Activated CD8-positive, alpha-beta memory T cell treated with anti-CD3 and anti-CD28 coated beads for 36 hours (primary cell): Measurements from ENCODE around the gene ADPRS. TPM values are rescaled to one million over a fixed set of nuclear protein-coding genes. Genes with fewer than 3 reads are reported as not detected.

ENCODE experiments used
- CTCF ChIA-PET: fragments of 350-600 bp; sonication (Branson Sonifier 250); formaldehyde crosslinking; loops from one replicate; lab custom pipeline; 2021; ENCODE audit warnings: antibody characterized with exemption; lab: Charles Lee
- POLR2A ChIA-PET: fragments of 350-600 bp; sonication (Branson Sonifier 250); formaldehyde crosslinking; loops from one replicate; lab custom pipeline; 2021; ENCODE audit warnings: antibody characterized with exemption; lab: Charles Lee
- total RNA-seq, 2 experiments: library from RNA; stranded (reverse); gene quantifications; one replicate each; pipeline ENCODE4 v1.2.3, GENCODE V29; 2021

The ADPRS gene
- total RNA-seq, 2 experiments from 2014 or later = 46.0 to 46.6 TPM

- POLR2A ChIA-PET = no interaction called here
- CTCF ChIA-PET = no interaction called here
Observed at GRCh38 chr1:36085686-36086526, 2.8 kb upstream of the ADPRS start.

- ChIA-PET POLR2A (no interaction called here), CTCF (interaction anchor here (0.6 to 1.3 kb wide), 2 partner anchors 10 to 167 kb away, joined by 3 read pairs; no protein-coding TSS in a partner anchor)
Observed at GRCh38 chr1:36086529-36087232, 2.0 kb upstream of the ADPRS start.

- ChIA-PET POLR2A (no interaction called here), CTCF (interaction anchor here (1.2 to 1.3 kb wide), 2 partner anchors 10 to 30 kb away, joined by 3 read pairs; no protein-coding TSS in a partner anchor)
Observed at GRCh38 chr1:36087233-36088123, 1.2 kb upstream of the ADPRS start.

- ChIA-PET POLR2A (no interaction called here), CTCF (interaction anchor here (1.2 to 1.3 kb wide), 2 partner anchors 9 to 31 kb away, joined by 3 read pairs; no protein-coding TSS in a partner anchor)
Observed at GRCh38 chr1:36088265-36088576, 471 bp upstream of the ADPRS start.

GRCh38 chr1:36089393-36090121 lies 865 bp downstream of the ADPRS start:
- CTCF ChIA-PET = interaction anchor here (1.0 to 1.2 kb wide), 3 partner anchors 9 to 196 kb away, joined by 3 read pairs; partner anchors contain the start of gene TRAPPC3
- POLR2A ChIA-PET = interaction anchor here (0.6 to 0.9 kb wide), 2 partner anchors 102 to 158 kb away, joined by 3 to 4 read pairs; partner anchors contain the start of gene AGO3

- POLR2A ChIA-PET = no interaction called here
Observed at GRCh38 chr1:36091141-36091540, 2.4 kb downstream of the ADPRS start.

GRCh38 chr1:36091698-36092097 lies 3.0 kb downstream of the ADPRS start:
- ChIA-PET CTCF (interaction anchor here (0.6 to 1.3 kb wide), 2 partner anchors 43 to 101 kb away, joined by 3 read pairs; no protein-coding TSS in a partner anchor), POLR2A (no interaction called here)

More at GRCh38 chr1:36091141-36091540, 2.4 kb downstream of the ADPRS start:
- CTCF ChIA-PET = no interaction called here

- ChIA-PET CTCF (interaction anchor here (0.6 to 1.3 kb wide), 2 partner anchors 43 to 100 kb away, joined by 3 read pairs; no protein-coding TSS in a partner anchor), POLR2A (no interaction called here)
Observed at GRCh38 chr1:36092166-36092797, 3.6 kb downstream of the ADPRS start.

GRCh38 chr1:36092798-36093185 lies 4.1 kb downstream of the ADPRS start:
- POLR2A ChIA-PET = no interaction called here
- CTCF ChIA-PET = interaction anchor here (1.3 kb wide), 1 partner anchor 42 kb away, joined by 3 read pairs; no protein-coding TSS in a partner anchor

GRCh38 chr1:36093226-36093625 lies 4.5 kb downstream of the ADPRS start:
- CTCF ChIA-PET = interaction anchor here (1.5 kb wide), 1 partner anchor 41 kb away, joined by 4 read pairs; no protein-coding TSS in a partner anchor
- POLR2A ChIA-PET = interaction anchor here (0.9 kb wide), 1 partner anchor 9 kb away, joined by 4 read pairs; the partner anchor contains the start of gene TEKT2

- CTCF ChIA-PET = interaction anchor here (1.5 kb wide), 1 partner anchor 40 kb away, joined by 4 read pairs; no protein-coding TSS in a partner anchor
- POLR2A ChIA-PET = interaction anchor here (0.9 kb wide), 1 partner anchor 10 kb away, joined by 4 read pairs; the partner anchor contains the start of gene TEKT2
Observed at GRCh38 chr1:36093929-36094328, 5.2 kb downstream of the ADPRS start.

GRCh38 chr1:36094621-36095061 lies 5.9 kb downstream of the ADPRS start:
- ChIA-PET CTCF (interaction anchor here (1.5 kb wide), 1 partner anchor 40 kb away, joined by 4 read pairs; no protein-coding TSS in a partner anchor), POLR2A (no interaction called here)

GRCh38 chr1:36095760-36096405 lies 7.2 kb downstream of the ADPRS start:
- ChIA-PET POLR2A (no interaction called here), CTCF (interaction anchor here (1.6 to 2.6 kb wide), 2 partner anchors 39 to 92 kb away, joined by 6 to 14 read pairs; no protein-coding TSS in a partner anchor)

GRCh38 chr1:36096500-36097432 lies 8.1 kb downstream of the ADPRS start:
- POLR2A ChIA-PET = no interaction called here
- CTCF ChIA-PET = interaction anchor here (0.6 to 2.6 kb wide), 5 partner anchors 9 to 91 kb away, joined by 3 to 14 read pairs (median 5); no protein-coding TSS in a partner anchor
